ENCODE data around the gene MYH3.

The MYH3 gene

DNA sequence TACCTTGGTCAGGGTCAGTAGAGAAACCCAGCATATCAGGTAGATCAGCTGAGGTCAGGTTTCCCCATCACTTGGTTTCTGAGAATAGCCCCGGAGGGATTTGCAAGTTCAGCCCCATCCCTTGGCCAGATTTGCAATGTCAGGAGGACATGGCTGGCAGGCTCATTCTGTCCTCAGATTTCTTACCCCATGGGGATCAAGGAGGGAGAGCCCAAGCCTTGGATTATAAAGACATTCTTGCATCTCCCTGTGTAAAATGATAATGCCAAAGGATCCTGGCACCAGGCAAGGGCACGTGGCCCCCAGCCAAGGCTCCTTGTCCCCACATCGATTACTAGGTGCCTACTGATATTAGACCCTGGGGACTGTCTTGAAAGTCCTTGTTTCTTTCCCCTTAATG is 53.2 kb downstream of the MYH3 start:
- TF ChIP-seq MAX (IDR thresholded peaks at IDR 0.05; ENCODE audit: low read depth, low read length) = no peak
- no peak for DNase-seq (ENCODE audit: low read depth)
- no peak overlapping the region for H3K4me3 ChIP-seq (ENCODE audit: low read depth, low read length)

DNA sequence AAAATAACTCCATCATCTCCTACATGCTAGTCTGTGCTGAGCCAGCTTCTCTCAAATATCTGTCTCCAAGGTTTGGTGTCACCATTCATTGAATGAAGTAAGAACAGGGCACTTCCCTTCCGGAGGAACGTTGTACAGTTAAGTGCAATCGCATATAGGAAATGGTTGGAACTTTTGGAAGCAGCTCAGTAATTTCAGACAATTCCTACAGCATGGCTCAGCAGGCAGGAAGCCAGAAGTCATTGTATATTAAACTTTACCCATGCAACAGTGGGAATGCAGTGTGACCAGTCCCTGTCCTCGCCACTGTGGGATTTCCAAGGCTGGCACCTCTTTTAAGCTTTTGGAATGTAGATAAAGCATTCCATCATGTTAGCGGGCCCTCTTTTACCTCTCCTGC is 56.5 kb downstream of the MYH3 start:
- H3K4me3 ChIP-seq (ENCODE audit: low read depth, low read length) = no peak overlapping the region
- DNase-seq (ENCODE audit: low read depth) = no peak
- TF ChIP-seq, protein P1, sequence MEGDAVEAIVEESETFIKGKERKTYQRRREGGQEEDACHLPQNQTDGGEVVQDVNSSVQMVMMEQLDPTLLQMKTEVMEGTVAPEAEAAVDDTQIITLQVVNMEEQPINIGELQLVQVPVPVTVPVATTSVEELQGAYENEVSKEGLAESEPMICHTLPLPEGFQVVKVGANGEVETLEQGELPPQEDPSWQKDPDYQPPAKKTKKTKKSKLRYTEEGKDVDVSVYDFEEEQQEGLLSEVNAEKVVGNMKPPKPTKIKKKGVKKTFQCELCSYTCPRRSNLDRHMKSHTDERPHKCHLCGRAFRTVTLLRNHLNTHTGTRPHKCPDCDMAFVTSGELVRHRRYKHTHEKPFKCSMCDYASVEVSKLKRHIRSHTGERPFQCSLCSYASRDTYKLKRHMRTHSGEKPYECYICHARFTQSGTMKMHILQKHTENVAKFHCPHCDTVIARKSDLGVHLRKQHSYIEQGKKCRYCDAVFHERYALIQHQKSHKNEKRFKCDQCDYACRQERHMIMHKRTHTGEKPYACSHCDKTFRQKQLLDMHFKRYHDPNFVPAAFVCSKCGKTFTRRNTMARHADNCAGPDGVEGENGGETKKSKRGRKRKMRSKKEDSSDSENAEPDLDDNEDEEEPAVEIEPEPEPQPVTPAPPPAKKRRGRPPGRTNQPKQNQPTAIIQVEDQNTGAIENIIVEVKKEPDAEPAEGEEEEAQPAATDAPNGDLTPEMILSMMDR (IDR thresholded peaks at IDR 0.05; ENCODE audit: low read depth, low read length) = no peak
- TF ChIP-seq POLR2A (IDR thresholded peaks at IDR 0.05; ENCODE audit: extremely low read depth, insufficient read length) (no peak), MAX (IDR thresholded peaks at IDR 0.05; ENCODE audit: low read depth, low read length) (no peak), MYC (IDR thresholded peaks at IDR 0.05; ENCODE audit: low read depth, low read length) (no peak)

GRCh38 chr17:10598621-10599020 is 58.5 kb downstream of the MYH3 start:
- H3K4me3 ChIP-seq (ENCODE audit: low read depth, low read length) = no peak overlapping the region
- no peak for DNase-seq (ENCODE audit: low read depth)
- TF ChIP-seq MYC (IDR thresholded peaks at IDR 0.05; ENCODE audit: low read depth, low read length) (no peak), MAX (IDR thresholded peaks at IDR 0.05; ENCODE audit: low read depth, low read length) (no peak), POLR2A (IDR thresholded peaks at IDR 0.05; ENCODE audit: extremely low read depth, insufficient read length) (no peak)
- TF ChIP-seq, protein P1 (IDR thresholded peaks at IDR 0.05; ENCODE audit: low read depth, low read length) = no peak

GRCh38 chr17:10589553-10590145 is 67.5 kb downstream of the MYH3 start:
- TF ChIP-seq POLR2A (IDR thresholded peaks at IDR 0.05; ENCODE audit: extremely low read depth, insufficient read length) = no peak
- TF ChIP-seq, protein P1 (IDR thresholded peaks at IDR 0.05; ENCODE audit: low read depth, low read length) = no peak
- TF ChIP-seq MAX (IDR thresholded peaks at IDR 0.05; ENCODE audit: low read depth, low read length) = no peak
- no peak for TF ChIP-seq MYC (IDR thresholded peaks at IDR 0.05; ENCODE audit: low read depth, low read length)
- no peak overlapping the region for H3K4me3 ChIP-seq (ENCODE audit: low read depth, low read length)
- DNase-seq (ENCODE audit: low read depth) = no peak

- H3K4me3 ChIP-seq (ENCODE audit: low read depth, low read length) = no peak overlapping the region
- no peak for TF ChIP-seq MYC (IDR thresholded peaks at IDR 0.05; ENCODE audit: low read depth, low read length)
- no peak for TF ChIP-seq POLR2A (IDR thresholded peaks at IDR 0.05; ENCODE audit: extremely low read depth, insufficient read length)
- TF ChIP-seq MAX (IDR thresholded peaks at IDR 0.05; ENCODE audit: low read depth, low read length) = no peak
- TF ChIP-seq, protein P1 (IDR thresholded peaks at IDR 0.05; ENCODE audit: low read depth, low read length) = no peak
- DNase-seq (ENCODE audit: low read depth) = no peak
Observed at GRCh38 chr17:10585529-10585928, 71.6 kb downstream of the MYH3 start.

GRCh38 chr17:10583834-10584233 is 73.3 kb downstream of the MYH3 start:
- H3K4me3 ChIP-seq (ENCODE audit: low read depth, low read length) = no peak overlapping the region
- TF ChIP-seq MAX (IDR thresholded peaks at IDR 0.05; ENCODE audit: low read depth, low read length) (no peak), POLR2A (IDR thresholded peaks at IDR 0.05; ENCODE audit: extremely low read depth, insufficient read length) (no peak)
- DNase-seq (ENCODE audit: low read depth) = no peak
